Psoas muscle (tissue), 8 donors: ENCODE data around the gene KIAA1671. TPM values are rescaled to one million over a fixed set of nuclear protein-coding genes. Genes with fewer than 3 reads are reported as not detected.

Experiments
- ATAC-seq, 4 donors: fragments of 200-7000 bp; cut with Tn5 transposase; one replicate each; pipeline ENCODE4 v1.9.1; 2020; ENCODE audit warnings: moderate library complexity in 3 of 4, mild to moderate bottlenecking in 2 of 4
- DNase-seq, 2 donors: peaks; one replicate each; pipeline ENCODE4 v3.0.0-alpha.2; 2020
- H3K27ac ChIP-seq: fragments of 200-600 bp; one replicate; pipeline ENCODE4 v1.8.0; 2022
- H3K27me3 ChIP-seq, 3 donors: fragments of 200-600 bp in 1 of 3; one replicate each; pipeline versions ENCODE4 v1.6.1 to v1.8.0; 2013 to 2022; ENCODE audit warnings: low read length in 2 of 3, mild to moderate bottlenecking in 2 of 3, moderate library complexity in 1 of 3; ENCODE audit not compliant: insufficient read depth in 3 of 3
- H3K36me3 ChIP-seq, 2 donors: fragments of 200-600 bp in 1 of 2; one replicate each; pipeline versions ENCODE4 v1.6.1 to v1.8.0; 2013 to 2022; ENCODE audit warnings: low read depth in 1 of 2, mild to moderate bottlenecking in 1 of 2, moderate library complexity in 1 of 2; ENCODE audit not compliant: insufficient read depth in 1 of 2
- H3K4me1 ChIP-seq: fragments of 200-600 bp; one replicate; pipeline ENCODE4 v1.8.0; 2022
- H3K4me3 ChIP-seq: fragments of 200-600 bp; one replicate; pipeline ENCODE4 v1.8.0; 2022; ENCODE audit warnings: mild to moderate bottlenecking
- H3K9me3 ChIP-seq: fragments of 200-600 bp; one replicate; pipeline ENCODE4 v1.8.0; 2022
- WGBS, 3 donors: extraction: QIAGEN DNeasy Blood & Tissue Kit; methylation state at CpG; one replicate each; pipeline versions ENCODE4 v1.1.6 to v1.1.7; 2013; 5-methylcytosine and 5-hydroxymethylcytosine counted together
- intact Hi-C, 2 donors: fragments of 100-400 bp; cut with DNase I; formaldehyde crosslinking; loops; one replicate each; pipeline versions ENCODE4 v1.11.0 to v1.14.2; 2022
- polyA plus RNA-seq, 3 donors: library from polyadenylated mRNA; stranded (reverse); fragments of 200-250 nt; gene quantifications; one replicate each; pipeline ENCODE4 v1.2.3, GENCODE V29; 2013
- total RNA-seq, 4 donors: library from RNA; stranded (reverse); fragmentation: NEBNext Ultra II Directional in 2 of 4; extraction: Animal tissue kit (Norgen Biotek cat#: 25700) in 2 of 4; gene quantifications; one replicate each; pipeline versions ENCODE4 v1.2.1 to v1.2.4, GENCODE V29; 2021 to 2023
- TF ChIP-seq, protein P1 (sequence below): fragments of 200-600 bp; IDR thresholded peaks from one replicate; pipeline ENCODE4 v1.8.0; 2022; ENCODE audit warnings: antibody characterized with exemption
- donor health status: healthy with polysubstance abuse.
- donor health status: DM: no; HTN: no; CAD: no; lungs with moderate emphysema.
- donor health status: Bipolar disorder and iron deficiency.
- donor health status: healthy.
- donor health status: DM: yes; HTN: yes; CAD: no.
- donor health status: DM: no; HTN: no; CAD: no.
- donor health status: DM: no; HTN: no; CAD: no.
- donor health status: DM: yes; HTN: yes; CAD: no.

Gene KIAA1671
- total and polyA plus RNA-seq, 7 donors, result 1.9 to 56.9 (median 15.8) TPM

DNA sequence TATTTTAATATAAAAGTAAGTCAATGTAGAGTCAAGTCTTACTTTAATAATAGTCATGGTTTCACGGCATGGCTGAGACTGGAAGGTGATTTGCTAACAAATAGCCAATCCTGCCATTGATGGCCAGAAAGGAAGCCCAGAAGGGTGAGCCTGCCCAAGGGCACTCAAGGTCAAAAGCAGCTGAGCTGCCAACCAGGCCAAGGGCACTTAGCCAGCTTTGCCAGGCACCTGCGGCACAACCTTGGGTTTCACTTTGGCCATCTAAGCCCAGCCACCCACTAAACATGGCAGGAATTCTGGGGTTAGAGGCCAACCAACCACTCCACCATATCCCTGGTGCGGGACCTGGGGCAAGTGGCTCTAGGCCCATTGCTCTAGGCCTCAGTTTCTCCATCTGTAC, 10.2 kb upstream of the KIAA1671 start:
- Histone ChIP-seq H3K4me3 (no peak overlapping the region), H3K9me3 (no peaks in the 10 kb centered on the region), H3K36me3 (no peaks in the 10 kb centered on the region), H3K27ac (no peak overlapping the region), H3K27me3 (peaks cover 0 to 9% (median 0%) of the 10 kb centered on the region in 3 donors), H3K4me1 (no peaks in the 10 kb centered on the region)
- 69 to 81% (median 73%) methylated on average over 3 of the region's 3 CpGs for WGBS, 3 donors
- ATAC-seq (no peak), DNase-seq (no peak)
- TF ChIP-seq, protein P1, sequence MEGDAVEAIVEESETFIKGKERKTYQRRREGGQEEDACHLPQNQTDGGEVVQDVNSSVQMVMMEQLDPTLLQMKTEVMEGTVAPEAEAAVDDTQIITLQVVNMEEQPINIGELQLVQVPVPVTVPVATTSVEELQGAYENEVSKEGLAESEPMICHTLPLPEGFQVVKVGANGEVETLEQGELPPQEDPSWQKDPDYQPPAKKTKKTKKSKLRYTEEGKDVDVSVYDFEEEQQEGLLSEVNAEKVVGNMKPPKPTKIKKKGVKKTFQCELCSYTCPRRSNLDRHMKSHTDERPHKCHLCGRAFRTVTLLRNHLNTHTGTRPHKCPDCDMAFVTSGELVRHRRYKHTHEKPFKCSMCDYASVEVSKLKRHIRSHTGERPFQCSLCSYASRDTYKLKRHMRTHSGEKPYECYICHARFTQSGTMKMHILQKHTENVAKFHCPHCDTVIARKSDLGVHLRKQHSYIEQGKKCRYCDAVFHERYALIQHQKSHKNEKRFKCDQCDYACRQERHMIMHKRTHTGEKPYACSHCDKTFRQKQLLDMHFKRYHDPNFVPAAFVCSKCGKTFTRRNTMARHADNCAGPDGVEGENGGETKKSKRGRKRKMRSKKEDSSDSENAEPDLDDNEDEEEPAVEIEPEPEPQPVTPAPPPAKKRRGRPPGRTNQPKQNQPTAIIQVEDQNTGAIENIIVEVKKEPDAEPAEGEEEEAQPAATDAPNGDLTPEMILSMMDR, result no peak
- intact Hi-C loops, result no loop called here

DNA sequence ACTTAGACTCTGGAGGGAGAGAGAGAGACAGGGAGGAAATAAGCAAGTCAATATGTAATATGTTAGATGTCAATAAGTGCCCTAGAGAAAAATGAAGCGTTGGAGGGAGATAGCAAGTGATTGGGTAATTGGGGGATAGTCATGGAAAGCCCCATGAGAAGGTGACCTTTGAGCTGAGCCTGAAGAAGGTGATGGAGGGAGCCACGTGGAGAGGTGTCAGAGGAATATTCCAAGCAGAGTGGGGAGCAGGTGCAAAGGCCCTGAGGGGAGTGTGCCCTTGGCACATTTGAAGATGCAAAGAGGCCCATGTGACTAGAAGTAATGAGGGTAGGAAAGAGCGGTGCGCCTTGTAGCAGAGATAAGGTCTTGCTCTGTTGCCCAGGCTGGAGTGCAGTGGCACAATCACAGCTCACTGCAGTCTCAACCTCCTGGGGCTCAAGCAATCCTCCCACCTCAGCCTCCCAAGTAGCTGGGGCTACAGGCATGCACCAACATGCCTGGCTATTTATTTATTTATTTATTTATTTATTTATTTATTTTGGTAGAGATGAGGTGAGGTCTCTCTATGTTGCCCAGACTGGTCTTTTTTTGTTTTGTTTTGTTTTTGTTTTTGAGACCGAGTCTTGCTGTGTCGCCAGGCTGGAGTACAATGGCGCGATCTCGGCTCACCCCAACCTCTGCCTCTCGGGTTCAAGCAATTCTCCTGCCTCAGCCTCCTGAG, 8.1 kb upstream of the KIAA1671 start:
- DNase-seq, result no peak
- TF ChIP-seq, protein P1, result no peak
- intact Hi-C loops, result no loop called here

DNA sequence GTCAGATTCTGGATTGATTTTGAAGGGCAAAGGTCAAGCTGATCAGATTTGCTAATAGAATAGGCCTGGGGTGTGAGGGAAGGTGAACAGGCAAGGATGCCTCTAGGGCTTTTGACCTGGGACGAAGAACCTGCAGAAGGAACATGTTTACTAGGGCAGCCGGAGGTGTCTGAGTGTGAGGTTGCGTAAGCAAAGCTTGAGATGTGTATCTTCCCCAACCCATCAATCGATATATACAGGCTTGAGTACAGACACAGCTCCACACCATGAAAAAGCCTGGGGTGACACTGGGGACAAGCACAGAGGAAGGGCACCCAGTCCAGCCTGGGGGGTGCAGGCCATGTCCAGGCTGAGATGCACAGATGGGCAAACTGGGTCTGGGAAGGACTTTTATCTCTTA, 7.1 kb upstream of the KIAA1671 start:
- Histone ChIP-seq H3K27me3 (peaks cover 0 to 29% (median 5%) of the 10 kb centered on the region in 3 donors), H3K4me3 (no peak overlapping the region), H3K4me1 (no peaks in the 10 kb centered on the region), H3K36me3 (no peaks in the 10 kb centered on the region), H3K27ac (no peak overlapping the region), H3K9me3 (no peaks in the 10 kb centered on the region)
- intact Hi-C loops, result no loop called here
- ATAC-seq, result no peak
- WGBS, 3 donors, result 91 to 96% (median 96%) methylated on average over 4 of the region's 4 CpGs
- TF ChIP-seq, protein P1, result no peak
- DNase-seq, result no peak

More for the DNA sequence above, 8.1 kb upstream of the KIAA1671 start:
- 92 to 94% (median 92%) methylated on average over 10 of the region's 10 CpGs for WGBS, 3 donors
- H3K36me3 ChIP-seq, result no peaks in the 10 kb centered on the region
- no peaks in the 10 kb centered on the region for H3K9me3 ChIP-seq
- H3K27me3 ChIP-seq, result peaks cover 0 to 21% (median 2%) of the 10 kb centered on the region in 3 donors
- H3K4me1 ChIP-seq, result no peaks in the 10 kb centered on the region
- no peak overlapping the region for H3K27ac ChIP-seq
- ATAC-seq, result no peak
- H3K4me3 ChIP-seq, result no peak overlapping the region

DNA sequence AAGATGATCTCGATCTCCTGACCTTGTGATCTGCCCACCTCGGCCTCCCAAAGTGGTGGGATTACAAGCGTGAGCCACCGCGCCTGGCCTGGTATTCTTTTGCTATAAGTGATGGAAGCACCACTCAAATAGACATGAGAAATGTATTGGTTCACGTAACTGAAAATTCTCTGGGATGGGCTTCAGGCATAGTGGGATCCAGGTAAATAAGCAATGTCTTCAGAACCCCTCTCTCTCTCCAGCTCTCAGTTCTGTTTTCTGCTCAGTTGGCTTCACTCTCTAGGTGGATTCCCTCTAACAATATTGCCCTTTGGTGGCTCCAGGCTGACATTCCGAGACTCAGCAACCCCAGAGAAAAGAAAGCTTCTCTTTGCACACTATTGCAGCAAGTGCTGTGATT, 5.1 kb upstream of the KIAA1671 start:
- no peaks in the 10 kb centered on the region for H3K9me3 ChIP-seq
- intact Hi-C loops, result no loop called here
- DNase-seq (no peak), ATAC-seq (no peak)
- H3K36me3 ChIP-seq, result no peaks in the 10 kb centered on the region
- 84 to 97% (median 95%) methylated on average over 7 of the region's 7 CpGs for WGBS, 3 donors
- H3K4me3 ChIP-seq, result no peak overlapping the region
- peaks cover 0 to 48% (median 5%) of the 10 kb centered on the region in 3 donors for H3K27me3 ChIP-seq
- TF ChIP-seq, protein P1, result no peak
- H3K27ac ChIP-seq, result no peak overlapping the region
- no peaks in the 10 kb centered on the region for H3K4me1 ChIP-seq

DNA sequence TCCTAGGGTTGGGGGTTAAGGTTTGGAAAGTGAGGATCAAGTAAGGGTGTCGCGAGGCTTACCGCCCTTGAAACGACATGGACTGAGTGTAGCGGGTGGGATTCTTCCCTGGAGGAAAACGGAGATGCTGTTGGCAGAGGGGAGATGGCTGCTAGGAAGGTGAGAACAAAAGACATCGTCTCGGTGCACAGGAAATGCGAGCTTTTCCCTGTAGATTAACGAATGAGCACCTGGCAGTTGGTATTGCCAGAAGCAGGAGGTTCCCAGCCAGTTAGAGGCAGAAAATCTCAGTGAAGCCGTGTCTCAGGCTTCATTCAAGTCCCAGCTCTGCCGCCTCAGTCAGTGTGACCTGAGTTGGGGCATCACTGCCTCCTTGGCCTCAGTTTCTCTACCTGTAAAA, 4.6 kb upstream of the KIAA1671 start:
- ATAC-seq (no peak), DNase-seq (no peak)
- Histone ChIP-seq H3K27ac (no peak overlapping the region), H3K9me3 (no peaks in the 10 kb centered on the region), H3K4me3 (no peak overlapping the region), H3K27me3 (peaks cover 0 to 53% (median 5%) of the 10 kb centered on the region in 3 donors), H3K36me3 (no peaks in the 10 kb centered on the region), H3K4me1 (no peaks in the 10 kb centered on the region)
- WGBS, 3 donors, result 54 to 57% (median 57%) methylated on average over 12 of the region's 12 CpGs
- TF ChIP-seq, protein P1, result no peak
- intact Hi-C loops, result no loop called here
